ENCODE data around the gene AKR1B15.

The AKR1B15 gene

GRCh38 chr7:134584290-134584689 lies 35.4 kb downstream of the AKR1B15 start:
- Histone ChIP-seq H3K27me3 (replicated peaks; ENCODE audit: control insufficient read depth, insufficient read depth, low read length, poor library complexity, severe bottlenecking) (no peaks in the 10 kb centered on the region), H3K4me1 (ENCODE audit: control insufficient read depth, insufficient read depth, low read length, poor library complexity, severe bottlenecking) (no peaks in the 10 kb centered on the region), H3K27ac (ENCODE audit: insufficient read depth, low read length, poor library complexity, severe bottlenecking) (no peak overlapping the region), H3K4me3 (ENCODE audit: insufficient read depth, low read depth, low read length, poor library complexity, severe bottlenecking) (no peak overlapping the region), H3K9me3 (ENCODE audit: control insufficient read depth, low read length) (no peaks in the 10 kb centered on the region), H3K36me3 (ENCODE audit: control insufficient read depth, insufficient read depth, low read length) (no peaks in the 10 kb centered on the region)
- DNase-seq: no peak

GRCh38 chr7:134585897-134586296 lies 37.0 kb downstream of the AKR1B15 start:
- Histone ChIP-seq H3K4me3 (ENCODE audit: insufficient read depth, low read depth, low read length, poor library complexity, severe bottlenecking) (no peak overlapping the region), H3K36me3 (ENCODE audit: control insufficient read depth, insufficient read depth, low read length) (no peaks in the 10 kb centered on the region), H3K27ac (ENCODE audit: insufficient read depth, low read length, poor library complexity, severe bottlenecking) (no peak overlapping the region), H3K27me3 (replicated peaks; ENCODE audit: control insufficient read depth, insufficient read depth, low read length, poor library complexity, severe bottlenecking) (no peaks in the 10 kb centered on the region), H3K9me3 (ENCODE audit: control insufficient read depth, low read length) (no peaks in the 10 kb centered on the region), H3K4me1 (ENCODE audit: control insufficient read depth, insufficient read depth, low read length, poor library complexity, severe bottlenecking) (no peaks in the 10 kb centered on the region)
- no peak for DNase-seq

- no peak overlapping the region for H3K27ac ChIP-seq (ENCODE audit: insufficient read depth, low read length, poor library complexity, severe bottlenecking)
- no peak for DNase-seq
- no peaks in the 10 kb centered on the region for H3K27me3 ChIP-seq (replicated peaks; ENCODE audit: control insufficient read depth, insufficient read depth, low read length, poor library complexity, severe bottlenecking)
- no peaks in the 10 kb centered on the region for H3K9me3 ChIP-seq (ENCODE audit: control insufficient read depth, low read length)
- no peaks in the 10 kb centered on the region for H3K36me3 ChIP-seq (ENCODE audit: control insufficient read depth, insufficient read depth, low read length)
- H3K4me1 ChIP-seq (ENCODE audit: control insufficient read depth, insufficient read depth, low read length, poor library complexity, severe bottlenecking): no peaks in the 10 kb centered on the region
- no peak overlapping the region for H3K4me3 ChIP-seq (ENCODE audit: insufficient read depth, low read depth, low read length, poor library complexity, severe bottlenecking)
Observed at GRCh38 chr7:134587750-134588149, 38.8 kb downstream of the AKR1B15 start.

- no peaks in the 10 kb centered on the region for H3K9me3 ChIP-seq (ENCODE audit: control insufficient read depth, low read length)
- DNase-seq: no peak
- no peaks in the 10 kb centered on the region for H3K27me3 ChIP-seq (replicated peaks; ENCODE audit: control insufficient read depth, insufficient read depth, low read length, poor library complexity, severe bottlenecking)
- H3K27ac ChIP-seq (ENCODE audit: insufficient read depth, low read length, poor library complexity, severe bottlenecking): no peak overlapping the region
- no peaks in the 10 kb centered on the region for H3K36me3 ChIP-seq (ENCODE audit: control insufficient read depth, insufficient read depth, low read length)
- H3K4me1 ChIP-seq (ENCODE audit: control insufficient read depth, insufficient read depth, low read length, poor library complexity, severe bottlenecking): no peaks in the 10 kb centered on the region
- H3K4me3 ChIP-seq (ENCODE audit: insufficient read depth, low read depth, low read length, poor library complexity, severe bottlenecking): no peak overlapping the region
Observed at GRCh38 chr7:134589491-134589941, 40.6 kb downstream of the AKR1B15 start.

GRCh38 chr7:134593530-134594392 lies 44.9 kb downstream of the AKR1B15 start:
- no peak for DNase-seq
- no peak overlapping the region for H3K27ac ChIP-seq (ENCODE audit: insufficient read depth, low read length, poor library complexity, severe bottlenecking)
- no peaks in the 10 kb centered on the region for H3K27me3 ChIP-seq (replicated peaks; ENCODE audit: control insufficient read depth, insufficient read depth, low read length, poor library complexity, severe bottlenecking)
- no peak overlapping the region for H3K4me3 ChIP-seq (ENCODE audit: insufficient read depth, low read depth, low read length, poor library complexity, severe bottlenecking)
- no peaks in the 10 kb centered on the region for H3K36me3 ChIP-seq (ENCODE audit: control insufficient read depth, insufficient read depth, low read length)
- no peaks in the 10 kb centered on the region for H3K9me3 ChIP-seq (ENCODE audit: control insufficient read depth, low read length)
- no peaks in the 10 kb centered on the region for H3K4me1 ChIP-seq (ENCODE audit: control insufficient read depth, insufficient read depth, low read length, poor library complexity, severe bottlenecking)

- no peak overlapping the region for H3K4me3 ChIP-seq (ENCODE audit: insufficient read depth, low read depth, low read length, poor library complexity, severe bottlenecking)
- H3K4me1 ChIP-seq (ENCODE audit: control insufficient read depth, insufficient read depth, low read length, poor library complexity, severe bottlenecking): no peaks in the 10 kb centered on the region
- no peaks in the 10 kb centered on the region for H3K9me3 ChIP-seq (ENCODE audit: control insufficient read depth, low read length)
- no peaks in the 10 kb centered on the region for H3K27me3 ChIP-seq (replicated peaks; ENCODE audit: control insufficient read depth, insufficient read depth, low read length, poor library complexity, severe bottlenecking)
- DNase-seq: no peak
- no peaks in the 10 kb centered on the region for H3K36me3 ChIP-seq (ENCODE audit: control insufficient read depth, insufficient read depth, low read length)
- no peak overlapping the region for H3K27ac ChIP-seq (ENCODE audit: insufficient read depth, low read length, poor library complexity, severe bottlenecking)
Observed at GRCh38 chr7:134594877-134595276, 46.0 kb downstream of the AKR1B15 start.

GRCh38 chr7:134599371-134599770 lies 50.5 kb downstream of the AKR1B15 start:
- H3K4me1 ChIP-seq (ENCODE audit: control insufficient read depth, insufficient read depth, low read length, poor library complexity, severe bottlenecking): no peaks in the 10 kb centered on the region
- no peak for DNase-seq
- no peaks in the 10 kb centered on the region for H3K9me3 ChIP-seq (ENCODE audit: control insufficient read depth, low read length)
- H3K36me3 ChIP-seq (ENCODE audit: control insufficient read depth, insufficient read depth, low read length): no peaks in the 10 kb centered on the region
- H3K4me3 ChIP-seq (ENCODE audit: insufficient read depth, low read depth, low read length, poor library complexity, severe bottlenecking): no peak overlapping the region
- peaks cover 4% of the 10 kb centered on the region for H3K27me3 ChIP-seq (replicated peaks; ENCODE audit: control insufficient read depth, insufficient read depth, low read length, poor library complexity, severe bottlenecking)
- H3K27ac ChIP-seq (ENCODE audit: insufficient read depth, low read length, poor library complexity, severe bottlenecking): no peak overlapping the region

GRCh38 chr7:134601459-134601858 lies 52.5 kb downstream of the AKR1B15 start:
- Histone ChIP-seq H3K4me1 (ENCODE audit: control insufficient read depth, insufficient read depth, low read length, poor library complexity, severe bottlenecking) (no peaks in the 10 kb centered on the region), H3K36me3 (ENCODE audit: control insufficient read depth, insufficient read depth, low read length) (no peaks in the 10 kb centered on the region), H3K4me3 (ENCODE audit: insufficient read depth, low read depth, low read length, poor library complexity, severe bottlenecking) (no peak overlapping the region), H3K9me3 (ENCODE audit: control insufficient read depth, low read length) (no peaks in the 10 kb centered on the region), H3K27ac (ENCODE audit: insufficient read depth, low read length, poor library complexity, severe bottlenecking) (no peak overlapping the region), H3K27me3 (replicated peaks; ENCODE audit: control insufficient read depth, insufficient read depth, low read length, poor library complexity, severe bottlenecking) (peaks cover 4% of the 10 kb centered on the region)
- no peak for DNase-seq

- Histone ChIP-seq H3K4me3 (ENCODE audit: insufficient read depth, low read depth, low read length, poor library complexity, severe bottlenecking) (no peak overlapping the region), H3K9me3 (ENCODE audit: control insufficient read depth, low read length) (no peaks in the 10 kb centered on the region), H3K4me1 (ENCODE audit: control insufficient read depth, insufficient read depth, low read length, poor library complexity, severe bottlenecking) (no peaks in the 10 kb centered on the region), H3K36me3 (ENCODE audit: control insufficient read depth, insufficient read depth, low read length) (no peaks in the 10 kb centered on the region), H3K27me3 (replicated peaks; ENCODE audit: control insufficient read depth, insufficient read depth, low read length, poor library complexity, severe bottlenecking) (peaks cover 4% of the 10 kb centered on the region), H3K27ac (ENCODE audit: insufficient read depth, low read length, poor library complexity, severe bottlenecking) (no peak overlapping the region)
- no peak for DNase-seq
Observed at GRCh38 chr7:134602881-134603451, 54.1 kb downstream of the AKR1B15 start.
